HL-60/S4 treated with retinoic acid at 250 ng/mL for 4 days and 3 days (cell line): ENCODE data around the gene VSIG2.

Experiments used
- in situ Hi-C: fragments of 300-500 bp; cut with MboI; formaldehyde crosslinking; loops from 2 replicates; pipeline ENCODE4 v1.7.0; 2022; ENCODE audit warnings: low sequenced_read_pairs

Gene VSIG2

DNA sequence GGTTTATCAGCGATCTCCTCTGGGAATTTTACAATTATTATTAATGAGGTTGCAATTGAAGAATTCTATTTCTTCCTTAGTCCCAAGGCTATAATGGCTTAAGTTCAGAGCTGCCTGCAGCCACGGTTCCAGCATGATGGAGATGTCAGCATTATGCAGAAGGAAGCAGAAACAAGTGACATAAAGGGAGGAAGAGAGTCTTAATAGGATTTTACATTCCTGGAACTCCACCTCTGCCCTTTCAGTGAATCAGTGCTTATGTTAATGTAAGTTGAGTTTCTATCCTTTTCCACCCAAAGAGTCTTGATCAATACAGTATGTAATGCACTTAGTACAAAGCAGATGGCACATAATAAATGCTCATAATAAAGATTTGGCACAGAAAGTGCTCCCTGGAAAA lies 23.9 kb downstream of the VSIG2 start:
- in situ Hi-C loops, result no loop called here

DNA sequence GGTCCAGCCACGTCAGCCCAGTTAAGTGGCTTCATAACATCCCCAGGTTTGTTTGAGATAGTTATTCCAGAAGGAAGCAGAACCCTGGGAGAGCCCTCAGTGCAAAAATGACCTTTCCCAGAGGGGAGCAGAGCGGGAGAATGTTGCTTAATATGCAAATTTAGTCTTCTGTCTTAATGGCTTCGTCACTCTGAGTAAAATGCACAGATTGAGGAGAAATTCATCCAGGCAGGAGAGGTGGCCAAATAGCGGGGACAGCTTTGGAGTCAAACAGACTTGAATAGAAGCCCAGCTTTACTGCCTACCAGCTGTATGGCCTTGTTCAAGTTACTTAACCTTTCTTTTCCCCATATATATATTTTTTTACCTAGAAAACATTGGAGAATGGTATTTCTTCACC lies 24.6 kb downstream of the VSIG2 start:
- in situ Hi-C loops, result no loop called here

DNA sequence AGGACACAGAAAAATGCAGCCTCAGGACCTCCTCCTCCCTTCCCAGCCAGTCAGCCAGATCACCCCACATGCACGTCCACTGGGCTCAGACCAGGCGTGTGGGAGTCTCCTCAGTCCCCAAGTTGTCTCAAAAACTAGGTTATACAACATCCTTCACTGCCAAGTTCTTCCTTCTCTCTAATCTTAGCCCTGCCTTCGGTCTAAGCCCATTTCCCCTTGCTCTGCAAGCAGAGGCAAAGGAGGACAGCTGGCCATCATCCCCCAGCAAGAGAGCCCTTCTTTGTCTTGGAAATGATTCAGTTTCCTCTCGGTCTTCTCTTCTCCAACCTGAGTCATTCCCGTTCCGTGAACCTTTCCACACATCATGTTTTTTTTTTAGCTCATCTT lies 26.3 kb downstream of the VSIG2 start:
- in situ Hi-C loops, result no loop called here

DNA sequence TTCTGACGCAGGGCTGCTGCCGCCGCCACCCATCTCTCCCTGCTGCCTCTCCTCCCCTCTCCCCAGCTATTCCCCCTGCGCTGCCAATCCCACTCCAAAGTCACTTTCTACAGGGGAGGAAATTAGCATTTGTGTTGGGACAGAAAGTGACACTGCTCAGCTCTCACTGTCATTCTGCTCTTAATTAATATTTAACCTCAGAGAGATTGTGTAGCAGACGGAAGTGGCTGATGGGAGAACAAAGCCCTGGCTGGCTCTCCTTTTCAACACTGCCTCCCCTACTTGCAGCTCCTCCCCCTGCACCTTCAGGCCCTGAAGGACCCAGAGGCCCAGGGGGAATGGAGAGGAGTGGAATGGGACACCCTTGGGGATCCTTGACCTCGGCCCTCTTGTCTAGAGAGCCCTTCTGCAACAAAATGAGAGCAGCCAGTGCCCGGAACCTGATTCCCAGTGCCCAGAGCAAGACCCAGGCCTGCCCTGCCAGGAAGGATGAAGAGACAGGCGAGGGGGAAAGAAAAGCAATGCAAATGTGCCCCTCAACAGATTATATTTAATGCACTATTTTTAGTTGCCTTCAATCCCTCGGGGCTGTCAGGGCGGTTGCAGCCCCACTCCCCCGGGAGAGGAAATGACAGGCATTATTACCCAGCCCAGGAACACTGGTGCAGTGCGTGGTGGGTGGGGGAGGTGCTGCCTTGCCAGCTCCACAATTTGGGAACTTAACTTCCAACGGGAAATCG lies 26.9 kb downstream of the VSIG2 start:
- in situ Hi-C loops, result no loop called here

DNA sequence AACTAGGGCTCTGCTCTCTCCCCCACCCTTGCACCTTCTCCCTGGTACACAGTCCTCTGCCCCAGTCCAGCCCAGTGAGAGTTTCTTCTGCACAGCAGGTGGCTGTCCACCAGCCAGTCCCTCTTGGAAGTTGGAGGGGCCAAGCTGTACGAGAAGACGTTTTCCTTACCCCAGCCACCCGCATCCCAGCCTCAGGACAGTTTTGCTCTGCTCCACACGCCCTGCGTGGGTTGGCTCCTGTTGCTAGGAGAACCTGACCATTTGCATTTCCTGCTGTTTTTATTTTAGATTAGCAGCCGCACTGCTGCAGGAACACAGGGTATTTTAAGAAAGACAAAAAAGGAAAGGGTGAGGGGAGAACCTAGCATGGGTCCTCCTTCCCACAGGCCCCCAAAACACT lies 29.9 kb downstream of the VSIG2 start:
- in situ Hi-C loops, result no loop called here

DNA sequence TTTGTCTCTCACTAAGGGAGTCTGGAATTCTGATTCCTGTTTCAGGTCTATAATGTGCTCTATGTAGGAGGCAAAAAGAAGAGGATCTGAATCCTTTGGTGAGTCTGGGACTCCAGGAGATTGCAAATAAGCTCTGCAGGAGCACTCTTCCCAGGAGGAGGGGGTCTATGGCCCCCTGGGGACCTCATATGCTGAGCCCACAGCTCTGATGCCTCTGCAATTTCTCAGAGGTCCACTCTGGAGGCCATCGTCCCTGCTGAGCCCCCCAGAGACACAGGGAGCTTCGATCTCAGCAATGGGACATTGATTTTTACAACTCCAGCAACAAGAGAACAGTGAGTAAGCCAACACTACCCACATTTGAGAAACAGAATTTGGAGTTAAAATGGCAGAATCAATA lies 32.5 kb downstream of the VSIG2 start:
- in situ Hi-C loops, result no loop called here

DNA sequence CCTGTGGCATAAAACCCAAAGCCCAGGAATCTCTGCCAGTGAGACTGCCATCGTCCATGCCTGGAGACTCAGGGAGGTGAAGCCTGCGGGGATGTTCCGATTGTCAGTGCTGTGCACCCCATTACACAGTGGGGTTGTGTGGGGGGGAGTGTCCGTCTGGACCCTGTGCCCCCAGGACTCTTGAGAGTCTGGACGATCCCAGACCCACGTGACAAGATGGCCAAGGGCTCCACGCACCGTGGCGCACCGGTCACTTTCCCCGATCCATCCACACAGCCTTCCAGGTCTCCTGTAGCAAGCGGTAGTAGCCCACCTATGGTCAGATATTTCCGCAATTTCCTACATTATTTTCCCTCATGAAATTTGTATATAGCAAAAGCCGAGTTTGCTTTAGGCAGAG lies 33.3 kb downstream of the VSIG2 start:
- in situ Hi-C loops, result no loop called here

DNA sequence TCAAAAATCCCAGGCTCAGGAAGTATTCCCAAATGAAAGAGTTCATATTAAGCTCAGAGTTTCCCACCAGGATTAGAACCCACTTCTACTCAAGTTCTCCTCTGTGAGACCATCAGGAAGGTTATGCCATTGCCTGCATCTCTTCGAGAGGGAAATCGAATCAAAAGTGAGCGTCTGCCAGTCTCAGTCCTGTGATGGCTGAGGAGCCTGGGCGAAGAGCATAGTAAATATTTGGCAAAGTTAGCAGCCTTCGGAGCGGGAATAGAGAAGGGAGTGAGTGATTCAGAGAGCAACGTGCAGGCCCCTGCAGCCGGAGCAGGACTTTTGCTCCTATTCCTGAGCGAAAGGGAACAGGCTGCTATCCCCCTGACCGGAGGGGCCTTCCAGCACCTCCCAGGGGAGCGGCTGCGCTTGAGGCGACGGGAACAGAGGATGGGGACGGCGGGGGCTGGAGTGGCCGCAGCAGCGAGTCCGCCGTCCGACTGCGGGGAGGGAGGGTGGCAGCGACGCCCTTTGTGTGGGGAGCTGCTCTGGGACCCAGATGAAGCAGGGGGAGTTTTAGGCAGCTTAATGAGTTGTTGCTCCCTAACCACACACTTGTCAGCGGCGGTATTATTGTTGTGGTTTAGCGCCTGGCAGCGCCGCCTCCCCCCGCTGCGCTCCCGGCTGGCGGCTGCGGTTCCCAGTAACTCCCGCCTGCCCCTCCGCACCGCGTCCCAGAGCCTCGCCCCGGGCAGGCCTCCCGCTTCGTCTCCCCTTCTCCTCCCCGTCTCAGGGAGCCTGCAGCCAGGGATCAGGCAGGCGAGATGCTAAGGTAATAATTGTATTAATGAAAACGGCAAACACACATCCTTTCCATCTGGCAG lies 34.0 kb downstream of the VSIG2 start:
- in situ Hi-C loops, result no loop called here

DNA sequence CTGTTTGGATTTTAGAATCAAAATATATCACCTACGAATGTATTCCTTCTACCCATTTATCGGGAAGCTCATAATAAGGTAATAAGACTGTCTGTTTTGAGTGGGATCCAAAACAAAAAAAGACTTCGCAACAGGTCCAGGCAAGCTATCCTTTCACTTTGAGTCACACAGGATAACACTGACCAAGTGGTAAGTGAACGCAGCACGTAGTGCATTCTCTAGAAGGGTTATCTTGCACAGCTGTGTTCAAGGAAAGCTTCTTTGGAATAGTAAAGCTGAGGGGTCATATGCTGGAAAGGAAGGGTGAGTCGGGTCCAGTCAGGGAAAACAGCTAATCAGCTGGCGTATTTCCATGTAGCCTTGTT lies 34.7 kb downstream of the VSIG2 start:
- in situ Hi-C loops, result no loop called here

DNA sequence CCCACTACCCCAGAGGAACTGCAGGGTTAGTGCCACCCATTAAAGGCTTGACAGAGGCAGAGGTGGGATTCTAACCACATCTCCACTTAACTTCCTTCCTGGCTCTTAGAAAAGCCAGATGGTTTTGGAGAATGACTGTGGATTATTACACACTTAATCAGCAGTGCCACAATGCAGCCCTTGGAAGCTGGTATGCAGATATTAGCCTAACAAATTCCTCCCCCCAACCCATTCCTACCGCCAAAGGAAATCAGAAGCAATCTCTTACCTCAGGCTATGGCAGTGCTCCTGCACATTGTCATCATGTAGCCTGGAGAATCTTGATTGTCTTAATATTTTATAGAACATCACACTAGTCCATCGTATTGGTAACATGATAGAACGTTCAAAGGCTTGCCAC lies 35.5 kb downstream of the VSIG2 start:
- in situ Hi-C loops, result no loop called here

DNA sequence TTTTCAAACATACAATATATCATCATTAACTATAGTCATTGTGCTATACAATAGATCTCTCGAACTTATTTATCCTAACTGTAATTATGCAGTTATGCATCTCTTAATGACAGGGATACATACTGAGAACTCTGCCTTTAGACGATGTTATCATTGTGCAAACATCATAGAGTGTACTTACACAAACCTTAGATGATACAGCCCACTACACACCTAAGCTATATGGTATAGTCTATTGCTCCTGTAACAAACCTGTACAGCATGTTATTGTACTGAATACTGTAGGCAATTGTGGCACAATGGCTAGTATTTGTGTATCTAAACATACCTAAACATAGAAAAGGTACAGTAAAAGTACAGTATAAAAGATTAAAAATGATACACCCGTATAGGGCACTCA lies 39.7 kb downstream of the VSIG2 start:
- in situ Hi-C loops, result no loop called here

DNA sequence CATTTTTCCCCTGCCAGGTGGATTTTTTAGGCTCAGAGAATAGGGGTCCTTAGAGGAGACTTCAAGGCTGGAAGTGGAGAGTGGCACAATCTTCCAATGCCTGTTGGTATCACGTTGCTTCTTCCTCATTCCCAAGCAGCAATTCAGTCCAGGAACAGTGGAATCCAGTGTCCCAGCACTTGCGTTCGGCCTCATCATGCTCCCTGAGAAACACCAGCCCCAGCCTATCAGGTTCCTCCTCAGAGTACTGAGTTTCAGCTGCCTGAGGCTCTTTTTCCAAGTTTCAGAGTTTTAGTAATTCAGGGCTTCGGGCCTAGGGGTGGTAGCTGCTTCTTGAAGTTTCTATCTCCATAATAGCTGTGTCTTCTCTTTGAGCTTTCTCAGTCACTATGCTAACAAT lies 44.2 kb downstream of the VSIG2 start:
- in situ Hi-C loops, result no loop called here

DNA sequence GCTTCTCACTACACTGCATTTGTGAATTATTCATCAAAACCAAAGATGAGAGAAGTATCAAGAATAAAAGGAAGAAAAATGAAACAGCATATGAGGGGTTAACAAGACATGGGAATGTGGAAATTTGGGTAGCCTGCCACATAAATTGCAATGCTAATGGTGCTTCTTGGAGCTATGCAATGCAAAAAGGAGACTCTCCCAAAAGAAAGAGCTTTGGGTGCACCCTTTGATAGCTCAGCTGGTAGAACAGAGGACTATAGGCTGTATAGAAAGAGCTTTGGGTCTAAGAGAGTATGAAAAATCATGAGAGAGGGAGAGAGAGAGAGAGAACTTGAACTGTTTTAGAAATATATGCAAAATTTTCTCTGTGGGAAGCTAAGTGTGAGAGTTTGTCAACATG lies 52.0 kb downstream of the VSIG2 start:
- in situ Hi-C loops, result no loop called here

DNA sequence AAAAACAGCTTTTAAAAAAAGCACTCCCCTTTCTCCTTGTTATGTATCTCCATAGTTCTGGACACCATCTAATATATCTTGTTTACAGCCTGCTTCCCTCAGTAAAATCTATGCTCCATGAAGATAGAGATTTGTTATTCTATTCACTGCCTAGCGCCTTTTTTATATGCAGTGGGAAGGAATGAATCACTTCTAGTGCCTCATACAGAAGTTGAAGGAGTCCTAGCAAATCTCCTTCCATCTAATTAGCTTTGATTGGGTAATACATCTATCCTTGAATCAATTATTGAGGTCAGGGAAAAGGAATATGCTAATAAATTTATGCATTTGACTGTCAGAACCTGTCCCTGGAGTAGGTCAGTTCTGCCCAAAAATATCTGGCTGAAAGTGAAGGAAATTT lies 52.5 kb downstream of the VSIG2 start:
- in situ Hi-C loops, result no loop called here
